Heart right ventricle (tissue), 16 donors: ENCODE data around the gene PSPN. TPM values are rescaled to one million over a fixed set of nuclear protein-coding genes. Genes with fewer than 3 reads are reported as not detected.
"Not testable (repeated sequence)": the region's sequence is repeated elsewhere in the genome, so short reads cannot be mapped to it uniquely, and the experiment has no call there.

Experiments
- ATAC-seq, 8 donors: fragments of 200-7000 bp; cut with Tn5 transposase; one replicate each; pipeline ENCODE4 v1.9.1; 2020; ENCODE audit warnings: mild to moderate bottlenecking in 8 of 8, moderate library complexity in 8 of 8, moderate number of reproducible peaks in 1 of 8
- DNase-seq, 2 donors: peaks; one replicate each; pipeline ENCODE4 v3.0.0-alpha.2; 2020
- H3K27ac ChIP-seq, 10 donors: fragments of 200-600 bp; sonication (generic) in 2 of 10; one replicate each; pipeline versions ENCODE4 v1.5.0 to v1.8.0; 2020 to 2022; ENCODE audit warnings: mild to moderate bottlenecking in 3 of 10
- H3K27me3 ChIP-seq, 7 donors: fragments of 200-600 bp; one replicate each; pipeline ENCODE4 v1.8.0; 2021 to 2022; ENCODE audit warnings: mild to moderate bottlenecking in 2 of 7
- H3K36me3 ChIP-seq, 9 donors: fragments of 200-600 bp; sonication (generic) in 1 of 9; one replicate each; pipeline versions ENCODE4 v1.5.0 to v1.8.0; 2020 to 2022; ENCODE audit warnings: mild to moderate bottlenecking in 2 of 9
- H3K4me1 ChIP-seq, 9 donors: fragments of 200-600 bp; sonication (generic) in 1 of 9; one replicate each; pipeline versions ENCODE4 v1.5.0 to v1.8.0; 2020 to 2022; ENCODE audit warnings: mild to moderate bottlenecking in 4 of 9
- H3K4me3 ChIP-seq, 10 donors: fragments of 200-600 bp; sonication (generic) in 2 of 10; one replicate each; pipeline versions ENCODE4 v1.5.0 to v1.8.0; 2020 to 2022; ENCODE audit warnings: mild to moderate bottlenecking in 7 of 10, moderate library complexity in 2 of 10
- H3K9me3 ChIP-seq, 11 donors: fragments of 200-600 bp in 10 of 11; sonication (generic) in 2 of 11; one replicate each; pipeline versions ENCODE4 v1.5.0 to v1.8.0; 2013 to 2022; ENCODE audit warnings: mild to moderate bottlenecking in 2 of 11, control low read depth in 1 of 11, moderate library complexity in 1 of 11
- WGBS, 2 donors: extraction: QIAGEN DNeasy Blood & Tissue Kit; methylation state at CpG; one replicate each; pipeline ENCODE4 v1.1.7; 2013; ENCODE audit warnings: inconsistent platforms in 1 of 2; 5-methylcytosine and 5-hydroxymethylcytosine counted together
- intact Hi-C, 10 donors: fragments of 100-400 bp; cut with DNase I; formaldehyde crosslinking; loops; one replicate each; pipeline versions ENCODE4 v1.11.1 to v1.14.2; 2022
- polyA plus RNA-seq, 2 donors: library from polyadenylated mRNA; stranded (reverse); fragments of 200-250 nt; gene quantifications; one replicate each; pipeline ENCODE4 v1.2.3, GENCODE V29; 2013
- total RNA-seq, 10 donors: library from RNA; stranded (reverse); fragmentation: NEBNext Ultra II Directional in 3 of 10; extraction: Animal tissue kit (Norgen Biotek cat#: 25700) in 3 of 10; gene quantifications; one replicate each; pipeline versions ENCODE4 v1.2.1 to v1.2.4, GENCODE V29; 2021 to 2023
- TF ChIP-seq, protein P1 (sequence below), 9 donors: fragments of 200-600 bp; sonication (generic) in 2 of 9; IDR thresholded peaks; one replicate each; pipeline versions ENCODE4 v1.5.0 to v1.8.0; 2021 to 2022; ENCODE audit warnings: antibody characterized with exemption in 9 of 9, mild to moderate bottlenecking in 5 of 9, moderate library complexity in 1 of 9
- donor health status: Arrhythmogenic right ventricular cardiomyopathy.
- donor health status: ischemic (EF 13 %, LVEDD 7.1; RV severe dilation, severe dysfunction).
- donor health status: healthy with polysubstance abuse.
- donor health status: DM: no; HTN: yes; CAD: no.
- donor health status: DM: no; HTN: no; CAD: no.
- donor health status: ischemic (EF 25% LVEDD 6.9; RV normal size, moderate dysfunction).
- donor health status: ischemic (EF 25% LVEDD 5.7; RV mildly dilated, moderate dysfunction).
- donor health status: healthy.
- donor health status: DM: yes; HTN: yes; CAD: no.
- donor health status: Ischemic cardiomyopathy.
- donor health status: ischemic (EF 35%, LVEDD 5.7; RV mildly dilated, moderate dysfunction).
- donor health status: nonischemic (EF 11% LVEDD 7.7; RV severe dilation, severe dysfunction).
- donor health status: DM: yes; HTN: yes; CAD: no.
- donor health status: PGD.
- donor health status: ischemic (EF 29% LVEDD 5.4; RV normal size, mild dysfunction).
- donor health status: nonischemic (EF 23%, LVEDD 6.1; RV moderate dilation, normal function).

Gene PSPN
- total and polyA plus RNA-seq, 12 donors = 0.36 to 1.4 (median 0.70) TPM

- no peak for ATAC-seq
- no peak for DNase-seq
- H3K27ac ChIP-seq = no peak overlapping the region
- intact Hi-C loops = no loop called here
- no peaks in the 10 kb centered on the region for H3K27me3 ChIP-seq
- H3K4me1 ChIP-seq = no peaks in the 10 kb centered on the region
- no peaks in the 10 kb centered on the region for H3K36me3 ChIP-seq
- 94 to 98% methylated on average over 2 of the region's 2 CpGs for WGBS, 2 donors
- no peak overlapping the region for H3K4me3 ChIP-seq
- TF ChIP-seq, protein P1, sequence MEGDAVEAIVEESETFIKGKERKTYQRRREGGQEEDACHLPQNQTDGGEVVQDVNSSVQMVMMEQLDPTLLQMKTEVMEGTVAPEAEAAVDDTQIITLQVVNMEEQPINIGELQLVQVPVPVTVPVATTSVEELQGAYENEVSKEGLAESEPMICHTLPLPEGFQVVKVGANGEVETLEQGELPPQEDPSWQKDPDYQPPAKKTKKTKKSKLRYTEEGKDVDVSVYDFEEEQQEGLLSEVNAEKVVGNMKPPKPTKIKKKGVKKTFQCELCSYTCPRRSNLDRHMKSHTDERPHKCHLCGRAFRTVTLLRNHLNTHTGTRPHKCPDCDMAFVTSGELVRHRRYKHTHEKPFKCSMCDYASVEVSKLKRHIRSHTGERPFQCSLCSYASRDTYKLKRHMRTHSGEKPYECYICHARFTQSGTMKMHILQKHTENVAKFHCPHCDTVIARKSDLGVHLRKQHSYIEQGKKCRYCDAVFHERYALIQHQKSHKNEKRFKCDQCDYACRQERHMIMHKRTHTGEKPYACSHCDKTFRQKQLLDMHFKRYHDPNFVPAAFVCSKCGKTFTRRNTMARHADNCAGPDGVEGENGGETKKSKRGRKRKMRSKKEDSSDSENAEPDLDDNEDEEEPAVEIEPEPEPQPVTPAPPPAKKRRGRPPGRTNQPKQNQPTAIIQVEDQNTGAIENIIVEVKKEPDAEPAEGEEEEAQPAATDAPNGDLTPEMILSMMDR (IDR thresholded peaks at IDR 0.05) = no peak
- peaks cover 0 to 7% (median 0%) of the 10 kb centered on the region in 11 donors for H3K9me3 ChIP-seq
Measured at GRCh38 chr19:6352381-6353165, 23.2 kb downstream of the PSPN start.

- 81 to 82% methylated on average over 2 of the region's 2 CpGs for WGBS, 2 donors
- H3K36me3 ChIP-seq = no peaks in the 10 kb centered on the region
- no peak for ATAC-seq
- intact Hi-C loops = no loop called here
- TF ChIP-seq, protein P1 (IDR thresholded peaks at IDR 0.05) = no peak
- H3K27ac ChIP-seq = no peak overlapping the region
- H3K4me3 ChIP-seq = no peak overlapping the region
- DNase-seq = no peak
- no peaks in the 10 kb centered on the region for H3K27me3 ChIP-seq
- peaks cover 0 to 7% (median 0%) of the 10 kb centered on the region in 11 donors for H3K9me3 ChIP-seq
- no peaks in the 10 kb centered on the region for H3K4me1 ChIP-seq
Measured at GRCh38 chr19:6350688-6351087, 25.0 kb downstream of the PSPN start.

DNA sequence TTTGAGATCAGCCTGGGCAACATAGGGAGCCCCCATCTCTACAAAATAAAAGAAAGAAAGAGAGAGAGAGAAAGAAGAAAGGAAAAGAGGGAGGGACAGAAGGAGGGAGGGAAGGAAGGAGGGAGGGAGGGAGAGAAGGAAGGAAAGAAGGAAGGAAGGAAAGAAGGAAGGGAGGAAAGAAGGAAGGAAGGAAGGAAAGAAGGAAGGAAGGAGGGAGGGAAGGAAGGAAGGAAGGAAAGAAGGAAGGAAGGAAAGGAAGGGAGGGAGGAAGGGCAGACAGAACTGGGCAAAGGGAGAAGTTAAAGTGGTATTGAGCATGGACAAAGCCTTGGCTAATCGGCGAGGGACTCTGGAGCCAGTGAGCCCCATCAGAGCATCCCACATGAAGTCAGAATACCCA lies 26.5 kb downstream of the PSPN start:
- H3K36me3 ChIP-seq, H3K27ac ChIP-seq, ATAC-seq, H3K4me3 ChIP-seq, H3K4me1 ChIP-seq, H3K9me3 ChIP-seq, H3K27me3 ChIP-seq, intact Hi-C loops, DNase-seq: not testable (repeated sequence)
- WGBS, 2 donors = 78 to 79% methylated on average over 2 of the region's 2 CpGs

DNA sequence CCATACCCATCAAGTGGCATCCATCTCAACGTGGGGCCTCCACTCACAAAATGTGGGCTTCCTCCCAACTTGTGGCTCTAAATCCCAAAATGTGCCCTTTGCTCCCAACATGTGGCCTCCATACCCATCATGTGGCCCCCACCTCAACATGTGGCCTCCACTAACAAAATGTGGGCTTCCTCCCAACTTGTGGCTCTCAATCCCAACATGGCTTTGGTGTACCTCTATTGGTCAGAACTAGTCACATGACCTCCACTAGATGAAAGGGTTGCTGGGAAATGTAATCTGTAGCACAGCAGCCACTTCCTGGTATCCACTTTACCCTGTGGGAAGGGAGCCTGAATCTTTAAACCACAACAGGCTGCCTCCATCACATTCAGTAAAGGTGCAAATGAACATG lies 32.3 kb downstream of the PSPN start:
- Histone ChIP-seq H3K4me3 (no peak overlapping the region), H3K36me3 (no peaks in the 10 kb centered on the region), H3K4me1 (no peaks in the 10 kb centered on the region), H3K9me3 (peaks cover 0 to 6% (median 0%) of the 10 kb centered on the region in 11 donors), H3K27me3 (peaks cover 0 to 13% (median 0%) of the 10 kb centered on the region in 7 donors), H3K27ac (no peak overlapping the region)
- DNase-seq (no peak), ATAC-seq (no peak)
- TF ChIP-seq, protein P1 (IDR thresholded peaks at IDR 0.05) = no peak
- WGBS, 2 donors = 91 to 92% methylated on average over 1 of the region's 1 CpG
- intact Hi-C loops = no loop called here
